Head of caudate nucleus (tissue), 42 donors: ENCODE measurements around the gene PDE8B.

Experiments
- DNase-seq, 42 donors: peaks; one replicate each; pipeline versions ENCODE4 v3.0.0 to v3.0.0-alpha.2; 2020 to 2021; ENCODE audit warnings: mixed read lengths in 7 of 42
- intact Hi-C: fragments of 100-400 bp; cut with DNase I; formaldehyde crosslinking; loops from one replicate; pipeline ENCODE4 v1.15.0; 2022

Gene PDE8B

DNA sequence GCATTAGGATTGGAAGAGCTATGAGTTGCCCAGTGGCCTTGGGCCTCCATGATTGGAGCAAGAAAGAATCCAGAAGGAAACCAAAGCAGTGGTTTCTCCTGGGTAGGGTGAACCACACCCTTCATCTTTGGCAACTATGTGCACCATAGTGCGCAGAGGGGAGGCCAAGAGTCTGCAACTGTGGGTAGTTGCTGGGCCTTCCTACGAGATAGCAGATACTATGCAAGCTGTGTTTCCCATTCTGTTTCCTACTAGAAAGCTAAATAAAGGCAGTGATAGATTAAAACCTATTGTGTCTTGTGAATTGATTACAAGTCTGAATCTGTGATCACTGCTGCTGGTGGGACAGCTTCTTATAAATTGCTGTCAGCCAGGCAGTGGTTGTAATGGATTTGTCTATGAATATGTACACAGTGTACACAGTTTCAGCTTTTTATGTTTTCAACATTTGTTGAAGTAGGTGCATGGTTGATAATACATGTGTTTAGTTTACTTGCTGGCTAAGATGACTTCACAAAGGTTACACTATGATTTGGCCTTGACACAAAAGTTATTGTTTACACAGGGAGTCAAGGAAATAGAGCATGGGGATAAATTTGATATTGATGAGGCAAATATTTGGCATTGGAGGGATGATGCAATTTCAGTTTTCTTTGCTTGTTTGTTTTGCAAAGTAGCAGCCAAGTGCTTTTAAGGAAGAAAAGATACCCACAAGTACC lies 23.7 kb upstream of the PDE8B start:
- DNase-seq = no peak
- intact Hi-C loops = no loop called here

DNA sequence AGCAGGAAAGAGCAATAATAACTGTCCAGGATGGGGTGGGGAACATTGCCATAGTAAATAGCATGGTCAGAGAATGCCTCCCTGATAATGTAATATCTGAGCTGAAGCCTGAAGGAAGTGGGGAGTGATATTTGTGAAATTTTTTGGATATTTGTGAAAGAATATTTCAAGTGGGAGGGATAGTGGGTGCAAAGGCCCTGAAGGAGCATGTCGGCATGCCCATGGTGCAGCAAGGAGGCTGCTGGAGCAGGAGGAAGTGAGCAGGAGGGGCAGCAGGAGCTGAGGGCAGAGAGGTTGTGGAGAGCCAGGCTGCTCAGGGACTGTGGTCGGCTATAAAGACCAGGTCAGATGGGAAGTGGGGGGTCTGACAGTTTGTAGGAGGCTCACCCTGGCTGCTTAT lies 21.1 kb upstream of the PDE8B start:
- DNase-seq = no peak
- intact Hi-C loops = no loop called here

DNA sequence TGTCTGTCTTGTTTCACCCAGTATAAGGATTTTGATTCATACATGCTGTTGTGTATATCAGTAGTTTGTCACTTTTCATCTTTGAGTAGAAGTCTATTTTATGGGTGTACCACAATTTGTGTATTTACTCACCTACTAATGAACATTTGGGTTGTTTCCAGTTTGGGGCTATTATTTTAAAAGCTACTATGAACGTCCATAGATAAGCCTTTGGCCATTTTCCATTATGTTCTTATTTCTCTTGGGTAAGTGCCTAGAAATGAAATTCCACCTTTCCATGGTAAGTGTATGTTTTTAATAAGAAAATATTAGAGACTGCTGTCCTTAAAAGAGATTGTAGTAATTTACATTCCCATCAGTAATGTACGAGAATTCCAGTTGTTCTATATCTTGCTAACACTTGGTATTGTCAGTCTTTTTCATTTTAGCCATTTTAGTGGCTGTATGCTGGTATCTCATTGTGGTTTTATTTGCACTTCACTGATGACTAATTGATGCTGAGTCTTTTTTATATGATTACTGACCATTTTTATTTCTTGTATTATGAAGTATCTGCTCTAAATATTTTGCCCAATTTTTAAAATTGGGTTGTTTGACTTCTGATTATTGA lies 17.9 kb upstream of the PDE8B start:
- DNase-seq = no peak
- intact Hi-C loops = no loop called here

DNA sequence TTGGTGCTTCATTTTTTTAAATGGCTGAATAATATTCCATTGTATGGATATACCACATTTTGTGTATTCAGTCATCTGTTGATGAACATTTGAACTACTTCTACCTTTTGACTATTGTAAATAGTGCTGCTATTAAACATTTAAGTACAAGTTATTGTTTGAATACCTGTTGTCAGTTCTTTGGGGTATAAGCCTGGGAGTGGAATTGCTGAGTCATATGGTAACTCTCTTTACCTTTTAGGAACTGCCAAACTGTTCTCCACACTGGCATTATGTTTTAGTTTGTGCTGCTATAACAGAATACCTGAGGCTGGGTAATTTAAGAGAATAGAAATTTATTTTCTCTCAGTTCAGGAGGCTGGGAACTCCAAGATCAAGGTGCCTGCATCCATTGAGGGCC lies 15.7 kb upstream of the PDE8B start:
- DNase-seq = no peak
- intact Hi-C loops = no loop called here

DNA sequence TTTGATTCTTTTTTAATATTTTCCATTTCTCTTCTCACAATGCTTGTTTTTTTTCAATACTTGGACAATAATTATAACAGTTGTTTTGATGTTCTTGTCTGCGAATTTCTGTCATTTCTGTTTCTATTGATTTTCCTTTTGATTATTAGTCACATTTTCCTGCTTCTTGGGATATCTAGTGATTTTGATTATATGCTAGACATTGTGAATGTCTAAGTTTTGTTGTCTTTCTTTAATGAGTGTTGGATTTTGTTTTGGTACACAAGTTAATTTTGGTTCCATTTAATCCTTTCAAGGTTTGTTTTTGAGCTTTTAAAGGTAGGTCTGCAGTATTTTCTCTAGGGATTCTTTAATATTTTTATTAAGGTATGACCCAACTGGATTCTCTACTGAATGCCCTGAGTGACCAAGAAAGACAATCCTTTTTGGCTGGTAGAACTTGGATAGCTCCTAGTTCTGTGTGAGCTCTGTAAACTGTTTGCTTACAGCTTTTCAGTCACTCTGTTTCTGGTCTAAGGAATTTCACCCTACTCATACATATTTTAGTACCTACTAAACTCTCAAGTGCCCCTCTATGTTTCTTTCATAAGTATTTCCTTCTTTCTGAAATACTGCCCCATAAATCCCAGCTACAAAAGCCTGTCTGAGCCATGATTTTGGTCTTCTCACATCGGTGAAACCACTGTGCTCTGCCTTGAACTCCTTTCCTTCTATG lies 12.5 kb upstream of the PDE8B start:
- DNase-seq = no peak
- intact Hi-C loops = no loop called here

DNA sequence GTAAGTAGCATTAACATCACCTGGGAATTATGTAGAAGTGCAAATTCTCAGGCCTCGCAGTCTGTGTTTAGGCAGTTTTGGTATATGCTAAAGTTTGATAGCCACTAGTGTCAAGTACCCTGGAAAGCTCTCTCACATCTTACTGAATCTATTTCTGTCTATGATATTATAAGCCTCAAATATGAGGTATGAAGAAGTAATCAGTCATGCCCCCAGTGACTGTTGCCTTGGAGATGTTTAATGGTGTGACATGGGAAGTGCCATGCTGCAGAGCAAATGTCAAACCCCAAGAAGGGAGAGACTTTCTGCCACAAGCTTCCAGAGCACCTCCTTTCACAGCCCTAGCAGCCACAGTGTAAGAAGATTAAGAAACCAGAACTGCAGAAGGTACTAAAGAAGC lies 9.8 kb upstream of the PDE8B start:
- peak in 4 of 42 donors; percentile 6 to 32 (median 20) for DNase-seq
- intact Hi-C loops = no loop called here

DNA sequence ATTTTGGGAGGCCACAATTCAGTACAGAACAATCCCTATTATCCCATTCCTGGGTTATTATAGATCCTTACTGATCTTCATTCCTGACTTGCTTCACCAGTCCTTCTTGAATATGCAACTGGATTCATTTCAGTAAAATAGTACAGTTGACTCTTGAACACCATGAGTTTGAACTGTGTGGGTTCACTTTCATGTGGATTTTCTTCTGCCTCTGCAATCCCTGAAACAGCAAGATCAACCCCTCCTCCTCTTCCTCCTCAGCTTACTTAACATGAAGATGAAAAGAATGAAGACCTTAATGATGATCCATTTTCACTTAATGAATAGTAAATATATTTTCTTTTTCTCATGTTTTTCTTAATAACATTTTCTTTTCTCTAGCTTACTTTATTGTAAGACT lies 8.3 kb upstream of the PDE8B start:
- intact Hi-C loops = no loop called here

DNA sequence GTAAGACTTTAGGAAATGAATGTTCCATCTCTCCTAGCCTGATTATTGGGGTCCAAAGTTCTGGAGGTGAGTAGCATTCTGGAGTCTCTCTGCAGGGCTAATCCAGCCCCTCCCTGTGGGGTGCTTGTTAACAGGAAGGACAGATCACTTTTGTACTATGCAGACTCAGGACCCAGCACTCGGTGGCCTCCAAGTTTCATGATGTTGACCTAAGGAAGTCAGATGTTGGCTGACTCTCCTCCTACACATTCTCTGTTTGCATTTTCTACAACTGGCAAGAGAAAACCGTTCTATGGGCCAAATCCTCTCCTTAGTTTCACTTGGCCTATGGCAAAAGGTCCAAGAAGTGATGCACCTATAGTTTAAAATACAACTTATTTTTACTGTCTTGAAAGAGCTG lies 5.5 kb upstream of the PDE8B start:
- DNase-seq = no peak
- intact Hi-C loops = no loop called here

More for the DNA sequence above, 8.3 kb upstream of the PDE8B start:
- DNase-seq = no peak

DNA sequence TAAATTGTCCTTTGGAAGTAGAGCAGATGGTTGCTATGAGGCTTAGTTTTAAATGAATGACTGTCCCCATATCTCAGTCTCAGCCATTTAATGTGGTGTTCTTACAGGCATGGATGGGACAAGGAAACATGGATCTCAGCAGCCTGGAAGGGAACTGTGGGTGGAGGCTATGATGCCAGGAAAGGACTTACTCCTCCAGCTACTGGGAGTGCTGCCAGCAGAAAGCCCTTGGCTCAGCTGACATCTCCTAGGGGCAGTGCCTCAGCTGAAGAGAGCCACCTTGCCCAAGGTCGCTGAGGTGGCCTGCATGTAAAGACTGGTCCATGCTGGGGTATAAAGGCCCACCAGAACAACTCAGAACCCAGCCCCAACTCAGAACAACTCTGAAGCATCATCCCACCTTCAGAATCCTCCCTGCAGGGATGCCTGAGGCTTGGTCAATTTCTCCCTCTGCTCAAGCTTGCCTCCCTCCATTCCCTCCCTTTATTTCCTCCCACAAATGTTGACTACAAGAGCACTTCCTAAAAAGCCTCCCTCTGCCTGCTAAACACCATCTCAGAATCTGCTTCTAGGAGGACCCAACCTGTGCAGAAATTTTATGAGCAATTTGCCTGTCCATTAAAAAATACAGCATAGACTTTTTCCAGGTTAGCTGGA lies 1.8 kb upstream of the PDE8B start:
- DNase-seq = peak in 2 of 42 donors; percentile 11 to 18

DNA sequence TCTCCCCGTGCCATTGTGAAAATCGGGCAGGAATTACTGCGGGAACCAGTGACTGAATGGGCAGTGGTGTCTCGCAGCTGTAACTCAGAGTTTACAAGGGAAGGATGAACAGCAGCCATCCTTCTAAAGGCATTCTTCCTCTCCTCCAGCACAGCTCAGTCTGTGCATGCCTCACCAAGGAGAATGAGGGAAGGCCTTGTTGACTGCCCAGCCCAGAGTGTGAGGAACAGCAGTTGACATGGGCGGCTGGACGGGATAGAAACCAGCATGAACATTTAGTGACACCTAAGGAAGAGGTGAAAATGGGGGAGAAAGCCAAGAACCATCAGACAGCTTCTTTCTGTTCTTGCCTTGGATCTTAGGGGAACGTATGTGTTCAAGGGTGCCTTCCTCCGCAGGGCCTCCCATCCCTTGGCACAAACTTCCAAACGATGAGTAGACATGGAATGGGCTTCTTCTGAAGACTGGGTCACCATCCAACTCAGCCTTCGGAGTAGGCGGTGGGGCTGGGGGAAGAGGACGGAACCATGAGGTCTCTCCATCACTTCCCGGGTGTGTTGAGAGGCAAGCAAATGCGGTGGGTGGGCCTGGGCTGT lies 887 bp upstream of the PDE8B start:
- peak in 1 of 42 donors; percentile 13 for DNase-seq
- intact Hi-C loops = no loop called here

More for the DNA sequence above, 1.8 kb upstream of the PDE8B start:
- intact Hi-C loops = no loop called here

DNA sequence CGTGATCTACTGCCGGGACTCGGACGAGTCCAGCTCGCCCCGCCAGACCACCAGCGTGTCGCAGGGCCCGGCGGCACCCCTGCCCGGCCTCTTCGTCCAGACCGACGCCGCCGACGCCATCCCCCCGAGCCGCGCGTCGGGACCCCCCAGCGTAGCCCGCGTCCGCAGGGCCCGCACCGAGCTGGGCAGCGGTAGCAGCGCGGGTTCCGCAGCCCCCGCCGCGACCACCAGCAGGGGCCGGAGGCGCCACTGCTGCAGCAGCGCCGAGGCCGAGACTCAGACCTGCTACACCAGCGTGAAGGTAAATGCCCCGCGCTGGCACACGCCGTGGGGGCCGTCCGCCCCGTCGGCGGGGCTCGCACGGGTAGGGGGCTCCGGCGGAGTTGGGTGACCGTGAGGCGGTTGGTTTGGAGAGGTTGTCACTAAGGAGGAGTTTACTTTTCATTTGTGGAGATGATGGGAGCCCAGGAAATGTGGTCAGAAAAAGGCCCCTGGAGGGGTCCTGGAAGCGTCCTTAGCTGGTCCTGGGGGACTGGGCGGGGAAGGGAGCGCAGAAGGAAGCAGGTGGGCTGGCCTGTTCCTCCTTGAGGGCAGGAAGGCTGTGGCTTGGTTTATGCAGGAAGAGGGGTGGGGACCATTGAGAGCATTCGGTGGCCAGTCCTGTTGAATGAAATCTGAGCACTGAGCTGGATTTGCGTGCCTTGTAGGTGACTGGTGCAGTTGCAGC lies 647 bp downstream of the PDE8B start:
- DNase-seq = peak in 10 of 42 donors; percentile 8 to 41 (median 26)
- intact Hi-C loops = no loop called here

DNA sequence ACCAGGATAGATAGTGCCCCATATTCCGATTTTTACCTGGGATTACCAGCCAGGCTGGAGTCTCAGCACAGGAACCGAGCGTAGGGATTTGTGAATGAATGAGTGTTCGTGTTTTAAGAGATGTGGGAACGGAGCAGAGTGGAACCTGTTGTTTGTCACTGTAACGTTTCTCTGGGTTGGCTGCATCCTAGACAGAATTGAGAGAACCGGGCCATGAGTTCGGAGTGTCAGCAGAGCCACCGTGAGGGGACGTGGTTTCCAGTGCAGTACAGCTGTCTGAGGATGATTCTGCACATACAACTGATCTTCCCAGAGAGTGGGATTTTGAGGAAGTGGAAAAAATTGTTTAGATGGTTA lies 1.2 kb downstream of the PDE8B start:
- peak in 24 of 42 donors; percentile 10 to 71 (median 43) for DNase-seq
- intact Hi-C loops = no loop called here

DNA sequence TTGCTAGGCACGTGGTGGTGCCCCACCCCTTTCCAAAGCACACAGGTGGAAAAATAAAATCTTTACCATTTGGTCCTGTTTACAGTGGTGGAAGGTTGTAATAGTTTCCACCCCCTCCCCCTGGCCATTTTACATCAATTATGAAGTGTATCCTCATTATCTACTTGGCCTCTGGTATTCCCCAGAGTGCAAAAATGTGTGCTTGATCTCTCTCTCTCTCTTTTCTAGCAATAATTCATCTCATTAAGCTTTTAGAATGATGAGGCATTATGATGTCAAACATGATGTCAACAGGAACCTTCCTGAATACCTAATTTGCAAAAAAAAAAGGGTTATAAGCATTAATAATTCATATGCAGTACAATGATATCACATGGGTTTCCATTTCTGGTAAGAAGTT lies 3.1 kb downstream of the PDE8B start:
- DNase-seq = no peak
- intact Hi-C loops = no loop called here

DNA sequence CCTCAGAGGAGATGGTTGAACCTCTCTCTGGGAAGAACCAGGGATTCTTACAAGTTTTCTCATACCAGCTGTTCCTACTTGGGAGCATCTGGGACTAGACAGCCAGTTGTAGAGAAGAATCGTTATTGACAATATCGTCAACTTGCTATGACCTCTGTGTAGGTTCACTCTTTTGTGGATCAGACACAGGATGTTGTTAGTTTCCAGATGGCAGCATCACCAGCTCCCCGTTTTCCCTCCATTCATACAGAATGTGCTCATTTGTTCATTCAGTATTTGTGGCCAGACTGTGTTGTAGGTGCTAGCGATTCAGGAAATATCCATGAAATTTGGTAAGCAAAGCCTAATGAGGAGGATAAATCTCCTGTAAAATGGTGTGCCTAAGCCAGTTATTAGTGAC lies 3.7 kb downstream of the PDE8B start:
- intact Hi-C loops = no loop called here
- no peak for DNase-seq

DNA sequence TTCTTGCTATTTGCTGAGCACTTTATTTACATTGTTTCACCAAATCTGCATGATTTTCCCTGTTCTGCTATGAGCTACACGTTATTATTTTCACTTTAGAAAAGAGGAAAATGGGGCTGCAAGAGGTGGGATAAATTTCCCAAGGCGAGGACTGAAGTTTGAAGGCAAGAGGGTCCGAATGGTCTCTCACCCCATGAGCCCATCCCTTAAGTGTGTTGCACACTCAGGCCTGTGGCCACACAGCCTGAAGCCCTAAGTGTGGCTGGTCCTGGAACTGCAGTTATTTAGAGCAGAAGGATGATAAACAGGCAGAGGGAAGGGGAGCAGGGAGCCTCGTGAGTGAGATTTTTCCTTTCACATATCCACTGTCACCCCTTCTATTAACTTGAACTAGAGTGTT lies 7.8 kb downstream of the PDE8B start:
- intact Hi-C loops = no loop called here
- DNase-seq = peak in 1 of 42 donors; percentile 11

DNA sequence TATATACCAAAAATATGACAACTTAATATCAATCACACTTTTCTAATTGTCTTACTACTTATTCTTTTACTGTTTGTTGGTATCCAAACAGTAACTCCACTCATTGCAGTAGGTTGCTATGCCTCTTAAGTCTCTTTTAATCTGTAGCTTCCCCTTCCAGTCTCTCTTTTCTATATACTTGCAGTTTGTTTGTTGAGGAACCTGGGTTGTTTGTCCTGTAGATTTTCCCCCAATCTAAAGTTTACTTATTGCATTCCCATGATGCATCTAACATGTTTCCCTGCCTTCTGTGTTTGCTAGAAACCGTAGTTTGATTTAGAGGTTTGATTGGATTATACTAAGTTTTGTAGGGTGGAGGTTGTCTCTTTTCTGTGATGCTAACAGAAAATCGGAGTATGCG lies 10.6 kb downstream of the PDE8B start:
- no peak for DNase-seq

DNA sequence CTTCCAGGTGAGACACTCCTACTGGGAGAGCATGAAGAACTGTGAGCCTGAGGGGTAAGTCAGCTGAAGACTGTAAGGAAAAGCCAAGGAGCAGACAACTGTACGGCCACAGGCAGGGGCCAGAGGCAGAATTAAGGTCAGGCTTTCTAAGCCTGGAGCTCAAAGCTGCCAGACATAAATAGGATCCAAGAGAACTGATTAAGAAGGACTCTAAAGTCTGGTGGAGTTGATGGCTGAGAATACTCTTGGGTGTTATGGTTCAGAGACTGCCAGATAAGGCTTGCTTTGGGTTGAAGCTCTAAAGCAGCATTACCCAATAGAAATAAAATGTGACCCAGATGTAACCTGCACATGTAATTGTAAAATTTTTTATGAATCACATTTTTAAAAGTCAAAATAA lies 12.2 kb downstream of the PDE8B start:
- DNase-seq = no peak
- intact Hi-C loops = no loop called here

More for the DNA sequence above, 10.6 kb downstream of the PDE8B start:
- intact Hi-C loops = no loop called here

DNA sequence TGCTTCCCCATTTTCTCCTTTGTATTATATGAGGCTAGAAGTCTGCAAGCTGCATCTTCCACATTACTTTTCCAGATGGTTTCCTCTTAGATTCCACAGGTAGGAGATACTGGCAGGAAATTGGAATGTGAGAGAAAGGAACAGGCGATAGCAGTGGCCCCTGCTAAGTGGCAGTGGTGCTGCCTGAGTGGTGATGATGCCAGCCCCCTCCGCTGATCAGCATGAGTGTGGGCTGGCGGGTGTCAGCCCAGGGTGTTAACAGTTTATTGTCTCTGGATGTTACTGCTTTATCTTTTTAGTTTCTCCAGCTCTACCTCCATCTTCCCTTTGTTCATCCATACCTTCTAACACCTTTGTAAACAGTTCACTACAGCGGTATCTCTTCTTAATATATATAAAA lies 13.2 kb downstream of the PDE8B start:
- no peak for DNase-seq

More for the DNA sequence above, 13.2 kb downstream of the PDE8B start:
- intact Hi-C loops = no loop called here
